GM12872 (cell line): ENCODE data around the gene ASB16.

Experiments used
- CTCF ChIP-seq: IDR thresholded peaks from 3 replicates; pipeline ENCODE4 v1.5.1; 2011; ENCODE audit warnings: low read depth, mild to moderate bottlenecking, low read length, moderate library complexity; ENCODE audit not compliant: insufficient read depth

The ASB16 gene

GRCh38 chr17:44217738-44218343 lies 47.3 kb downstream of the ASB16 start:
- no peak for TF ChIP-seq CTCF

GRCh38 chr17:44218344-44219107 lies 48.0 kb downstream of the ASB16 start:
- TF ChIP-seq CTCF = peak; percentile 64

GRCh38 chr17:44219108-44219615 lies 48.7 kb downstream of the ASB16 start:
- peak; percentile 59; the same call in 2 of the 3 replicates for TF ChIP-seq CTCF

- TF ChIP-seq CTCF = no peak
Observed at GRCh38 chr17:44219616-44220212, 49.2 kb downstream of the ASB16 start, which contains the start of gene UBTF. Gene UBTF, minus strand, starts transcription at chr17:44219675. Its CDS starts 1,446 bp downstream, at chr17:44218229.

GRCh38 chr17:44220213-44221083 lies 49.9 kb downstream of the ASB16 start:
- TF ChIP-seq CTCF = no peak

GRCh38 chr17:44221084-44221861 lies 50.8 kb downstream of the ASB16 start:
- TF ChIP-seq CTCF = 0 out of 3 replicates have a peak, but pooled peaks have one; percentile 5
